ENCODE data around the gene HMCN1.

Gene HMCN1

GRCh38 chr1:186213225-186213607, 479.0 kb downstream of the HMCN1 start:
- DNase-seq, result peak; percentile 6

GRCh38 chr1:186214791-186215190, 480.6 kb downstream of the HMCN1 start:
- no peak for DNase-seq

- DNase-seq, result no peak
Observed at GRCh38 chr1:186215636-186216035, 481.4 kb downstream of the HMCN1 start.

GRCh38 chr1:186218654-186219352, 484.6 kb downstream of the HMCN1 start:
- no peak for DNase-seq

- no peak for DNase-seq
Observed at GRCh38 chr1:186220067-186220466, 485.9 kb downstream of the HMCN1 start.

GRCh38 chr1:186220911-186221310, 486.7 kb downstream of the HMCN1 start:
- DNase-seq, result no peak

- DNase-seq, result no peak
Observed at GRCh38 chr1:186225096-186225495, 490.9 kb downstream of the HMCN1 start.

GRCh38 chr1:186228749-186229148, 494.6 kb downstream of the HMCN1 start:
- DNase-seq, result no peak

- no peak for DNase-seq
Observed at GRCh38 chr1:186231861-186232436, 497.8 kb downstream of the HMCN1 start.

GRCh38 chr1:186234976-186235686, 500.9 kb downstream of the HMCN1 start:
- no peak for DNase-seq

GRCh38 chr1:186235696-186236095, 501.5 kb downstream of the HMCN1 start:
- DNase-seq, result no peak

- DNase-seq, result no peak
Observed at GRCh38 chr1:186236921-186237320, 502.7 kb downstream of the HMCN1 start.

GRCh38 chr1:186239171-186239570, 505.0 kb downstream of the HMCN1 start:
- no peak for DNase-seq

- DNase-seq, result no peak
Observed at GRCh38 chr1:186240436-186240835, 506.2 kb downstream of the HMCN1 start.
